Cerebellar cortex (tissue), 1 donor: ENCODE data around the gene PDIA5.
A peak's percentile ranks its signal among the peaks of the same experiment; 100 is the strongest.
"Not testable (repeated sequence)": the region's sequence is repeated elsewhere in the genome, so short reads cannot be mapped to it uniquely, and the experiment has no call there.

ENCODE experiments used
- DNase-seq: peaks from one replicate; pipeline ENCODE4 v3.0.0-alpha.2; 2015; ENCODE audit warnings: low spot score

PDIA5 gene

GRCh38 chr3:123150449-123151215 is 83.8 kb downstream of the PDIA5 start:
- DNase-seq, result no peak

- no peak for DNase-seq
Observed at GRCh38 chr3:123151251-123151705, 84.5 kb downstream of the PDIA5 start.

- not testable (repeated sequence) for DNase-seq
Observed at GRCh38 chr3:123151853-123152420, 85.1 kb downstream of the PDIA5 start.

- peak; percentile 3 for DNase-seq
Observed at GRCh38 chr3:123152687-123153086, 85.9 kb downstream of the PDIA5 start.

GRCh38 chr3:123153125-123154019 is 86.5 kb downstream of the PDIA5 start:
- no peak for DNase-seq

- no peak for DNase-seq
Observed at GRCh38 chr3:123154020-123154985, 87.5 kb downstream of the PDIA5 start.

- no peak for DNase-seq
Observed at GRCh38 chr3:123155471-123156011, 88.7 kb downstream of the PDIA5 start.

GRCh38 chr3:123156276-123156995 is 89.6 kb downstream of the PDIA5 start:
- no peak for DNase-seq

- DNase-seq, result no peak
Observed at GRCh38 chr3:123157209-123157597, 90.4 kb downstream of the PDIA5 start.

GRCh38 chr3:123157598-123158287 is 90.9 kb downstream of the PDIA5 start:
- no peak for DNase-seq

- no peak for DNase-seq
Observed at GRCh38 chr3:123158330-123158729, 91.5 kb downstream of the PDIA5 start.

GRCh38 chr3:123158899-123159390 is 92.1 kb downstream of the PDIA5 start:
- no peak for DNase-seq

GRCh38 chr3:123159926-123160635 is 93.3 kb downstream of the PDIA5 start:
- no peak for DNase-seq

GRCh38 chr3:123161167-123161566 is 94.3 kb downstream of the PDIA5 start:
- no peak for DNase-seq

GRCh38 chr3:123163141-123163540 is 96.3 kb downstream of the PDIA5 start:
- no peak for DNase-seq

- no peak for DNase-seq
Observed at GRCh38 chr3:123165163-123165562, 98.3 kb downstream of the PDIA5 start.

- DNase-seq, result no peak
Observed at GRCh38 chr3:123167686-123168085, 100.9 kb downstream of the PDIA5 start.

GRCh38 chr3:123168122-123168521 is 101.3 kb downstream of the PDIA5 start:
- no peak for DNase-seq

GRCh38 chr3:123168605-123169004 is 101.8 kb downstream of the PDIA5 start:
- DNase-seq, result no peak
